Measurements from ENCODE around the gene JARID2. TPM values are rescaled to one million over a fixed set of nuclear protein-coding genes. Genes with fewer than 3 reads are reported as not detected.

The JARID2 gene
- total and polyA plus RNA-seq, 2 of the 8 experiments (the other 6 are each of a cell fraction or from before 2014, with no cell fraction given) = 60.1 to 239 TPM

DNA sequence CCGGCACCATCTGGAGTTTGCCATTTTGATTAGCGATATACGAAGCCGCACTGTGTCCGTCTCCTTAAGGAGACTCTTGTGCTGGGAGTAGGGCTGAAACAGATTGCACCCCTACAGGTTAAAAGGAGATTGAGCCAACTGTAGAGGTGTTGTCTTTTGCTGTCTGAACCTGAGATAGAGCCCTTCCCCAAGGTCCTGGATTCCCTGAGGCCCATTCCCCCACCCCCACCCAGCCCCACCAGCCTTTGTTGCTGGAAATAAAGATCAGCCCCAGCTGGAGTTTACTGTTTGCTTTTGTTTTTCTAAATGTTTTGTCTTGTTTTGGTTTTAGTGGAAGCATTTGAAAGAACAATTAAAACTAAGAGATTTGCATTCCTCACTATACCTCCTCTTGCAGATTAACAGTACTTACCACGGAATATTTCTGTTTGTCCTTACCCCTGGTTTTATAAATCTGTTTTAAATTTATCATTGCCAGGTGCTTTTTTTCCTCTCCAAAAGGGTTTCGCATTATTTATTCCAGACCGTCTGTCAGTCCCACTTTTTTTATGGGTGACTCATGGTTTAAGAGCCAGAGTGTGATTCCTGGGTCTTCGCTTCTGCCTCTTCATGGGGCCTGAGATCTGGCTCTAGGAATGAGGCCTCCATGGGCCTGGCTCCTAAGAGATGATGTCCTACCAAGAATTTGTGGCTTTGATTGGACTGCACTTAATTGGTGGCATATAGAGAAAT is 247.7 kb downstream of the JARID2 start (continued):
- TF ChIP-seq EP300 (IDR thresholded peaks at IDR 0.05; ENCODE audit: borderline replicate concordance in 1 of 2, low read depth in 2 of 2, low read length in 2 of 2) (no peak), MAFK (IDR thresholded peaks at IDR 0.05; ENCODE audit: low read depth, low read length) (no peak), POLR2AphosphoS5 (IDR thresholded peaks at IDR 0.05; ENCODE audit: low read depth, low read length) (0 out of 2 replicates have a peak, but pooled peaks have one; percentile 36), TEAD4 (IDR thresholded peaks at IDR 0.05; ENCODE audit: low read depth, low read length) (no peak), SRF (IDR thresholded peaks at IDR 0.05; ENCODE audit: low read depth, low read length) (no peak), GABPA (IDR thresholded peaks at IDR 0.05; ENCODE audit: borderline replicate concordance, insufficient read depth, low read length) (no peak), RAD21 (IDR thresholded peaks at IDR 0.05 in 1 of 2, conservative IDR thresholded peaks at IDR 0.05 in 1 of 2; ENCODE audit: low read depth in 2 of 2, low read length in 2 of 2) (no peak), NANOG (IDR thresholded peaks at IDR 0.05; ENCODE audit: insufficient read depth, low read depth, low read length, poor library complexity, severe bottlenecking) (peak; percentile 86), CBX5 (IDR thresholded peaks at IDR 0.05; ENCODE audit: low read depth, low read length) (no peak), POLR2A (IDR thresholded peaks at IDR 0.05; ENCODE audit: control extremely low read depth in 1 of 2, low read depth in 2 of 2, low read length in 2 of 2) (0 out of 3 replicates have a peak, but pooled peaks of 1 of the 2 experiments have one; percentile 1), GTF2F1 (IDR thresholded peaks at IDR 0.05; ENCODE audit: borderline replicate concordance, low read depth, low read length) (no peak), KDM1A (IDR thresholded peaks at IDR 0.05; ENCODE audit: borderline replicate concordance, low read length) (no peak)
